WTC11 (cell line): Measurements from ENCODE around the gene KRTAP19-6. TPM values are rescaled to one million over a fixed set of nuclear protein-coding genes. Genes with fewer than 3 reads are reported as not detected.

ENCODE experiments used
- ATAC-seq: fragments of 200-7000 bp; cut with Tn5 transposase; 2 replicates; pipeline ENCODE4 v1.10.0; 2021; ENCODE audit warnings: mild to moderate bottlenecking, moderate library complexity
- CTCF ChIA-PET: fragments of 300-600 bp; sonication (Branson Sonifier 250); formaldehyde crosslinking; loops from one replicate; lab custom pipeline; 2021; ENCODE audit warnings: antibody characterized with exemption; lab: Charles Lee
- POLR2A ChIA-PET: fragments of 350-600 bp; sonication (Branson Sonifier 250); formaldehyde crosslinking; loops from one replicate; lab custom pipeline; 2021; ENCODE audit warnings: antibody characterized with exemption; lab: Charles Lee
- DNase-seq: peaks from one replicate; pipeline ENCODE4 v3.0.0; 2021; ENCODE audit warnings: low spot score
- H3K27ac Mint-ChIP-seq: 2 replicates; pipeline ENCODE4 v1.8.0; 2021; ENCODE audit warnings: mixed read lengths
- H3K27me3 Mint-ChIP-seq: 2 replicates; pipeline ENCODE4 v1.8.0; 2021; ENCODE audit warnings: low read depth, mild to moderate bottlenecking, moderate library complexity, mixed read lengths
- H3K36me3 Mint-ChIP-seq: 2 replicates; pipeline ENCODE4 v1.8.0; 2021; ENCODE audit warnings: mixed read lengths
- H3K4me1 Mint-ChIP-seq: 2 replicates; pipeline ENCODE4 v1.8.0; 2022; ENCODE audit warnings: mixed read lengths
- H3K4me3 Mint-ChIP-seq: 2 replicates; pipeline ENCODE4 v1.8.0; 2021; ENCODE audit warnings: mild to moderate bottlenecking, moderate library complexity, mixed read lengths
- H3K9me3 Mint-ChIP-seq: 2 replicates; pipeline ENCODE4 v1.8.0; 2021; ENCODE audit warnings: mixed read lengths
- ATF6 ChIP-seq: sonication (generic); formaldehyde crosslinking; IDR thresholded peaks from 2 replicates; pipeline ENCODE4 v1.8.1; 2023; ENCODE audit warnings: mild to moderate bottlenecking, missing genetic modification reagents
- CREM ChIP-seq: sonication (generic); formaldehyde crosslinking; IDR thresholded peaks from 2 replicates; pipeline ENCODE4 v1.8.1; 2022; ENCODE audit warnings: mild to moderate bottlenecking, missing genetic modification reagents, moderate library complexity
- ERG ChIP-seq: fragments of 250-450 bp; sonication (Bioruptor Pico); IDR thresholded peaks from 2 replicates; pipeline ENCODE4 v1.8.0; 2021; ENCODE audit warnings: mild to moderate bottlenecking
- ETV6 ChIP-seq: sonication (generic); formaldehyde crosslinking; IDR thresholded peaks from 2 replicates; pipeline ENCODE4 v1.8.1; 2022; ENCODE audit warnings: mild to moderate bottlenecking, missing genetic modification reagents
- FOXP1 ChIP-seq: sonication (generic); formaldehyde crosslinking; IDR thresholded peaks from 2 replicates; pipeline ENCODE4 v1.8.0; 2022; ENCODE audit warnings: missing genetic modification reagents, mild to moderate bottlenecking, moderate library complexity, borderline replicate concordance
- GABPB1 ChIP-seq: sonication (generic); formaldehyde crosslinking; IDR thresholded peaks from 2 replicates; pipeline ENCODE4 v1.8.1; 2023; ENCODE audit warnings: mild to moderate bottlenecking, missing genetic modification reagents
- HMGA2 ChIP-seq: fragments of 250-450 bp; sonication (Bioruptor Pico); IDR thresholded peaks from 2 replicates; pipeline ENCODE4 v1.4.0; 2021; ENCODE audit warnings: mild to moderate bottlenecking, moderate library complexity
- IRF2 ChIP-seq: sonication (generic); formaldehyde crosslinking; IDR thresholded peaks from 2 replicates; pipeline ENCODE4 v1.8.0; 2022; ENCODE audit warnings: low read depth, missing genetic modification reagents, borderline replicate concordance
- JUN ChIP-seq: sonication (generic); formaldehyde crosslinking; IDR thresholded peaks from 2 replicates; pipeline ENCODE4 v1.8.0; 2023; ENCODE audit warnings: mild to moderate bottlenecking, missing genetic modification reagents
- KAT7 ChIP-seq: sonication (generic); formaldehyde crosslinking; IDR thresholded peaks from 2 replicates; pipeline ENCODE4 v1.8.1; 2023; ENCODE audit warnings: missing genetic modification reagents, mild to moderate bottlenecking, borderline replicate concordance
- MXD4 ChIP-seq: fragments of 250-450 bp; sonication (Bioruptor Pico); IDR thresholded peaks from 2 replicates; pipeline ENCODE4 v1.8.0; 2021; ENCODE audit warnings: mild to moderate bottlenecking, moderate library complexity, borderline replicate concordance
- NFYB ChIP-seq: sonication (generic); formaldehyde crosslinking; conservative IDR thresholded peaks from 2 replicates; pipeline ENCODE4 v1.8.0; 2022; ENCODE audit warnings: low read depth, missing genetic modification reagents
- NR1H2 ChIP-seq: sonication (generic); formaldehyde crosslinking; IDR thresholded peaks from 2 replicates; pipeline ENCODE4 v1.9.0; 2021; ENCODE audit warnings: mild to moderate bottlenecking, moderate library complexity, missing genetic modification reagents
- RELA ChIP-seq: sonication (generic); formaldehyde crosslinking; IDR thresholded peaks from 2 replicates; pipeline ENCODE4 v1.8.1; 2022; ENCODE audit warnings: missing genetic modification reagents, mild to moderate bottlenecking, borderline replicate concordance
- SMAD3 ChIP-seq: sonication (generic); formaldehyde crosslinking; IDR thresholded peaks from 2 replicates; pipeline ENCODE4 v1.8.0; 2022; ENCODE audit warnings: missing genetic modification reagents, mild to moderate bottlenecking, borderline replicate concordance
- SMAD4 ChIP-seq: sonication (generic); formaldehyde crosslinking; IDR thresholded peaks from 2 replicates; pipeline ENCODE4 v1.8.0; 2022; ENCODE audit warnings: mild to moderate bottlenecking, missing genetic modification reagents
- USF1 ChIP-seq: sonication (generic); formaldehyde crosslinking; IDR thresholded peaks from 2 replicates; pipeline ENCODE4 v1.8.0; 2022; ENCODE audit warnings: mild to moderate bottlenecking, missing genetic modification reagents
- ZNF138 ChIP-seq: sonication (generic); formaldehyde crosslinking; conservative IDR thresholded peaks from 2 replicates; pipeline ENCODE4 v1.8.1; 2022; ENCODE audit warnings: mild to moderate bottlenecking, moderate library complexity, missing genetic modification reagents
- ZNF219 ChIP-seq: sonication (generic); formaldehyde crosslinking; IDR thresholded peaks from 2 replicates; pipeline ENCODE4 v1.8.0; 2023; ENCODE audit warnings: missing genetic modification reagents, mild to moderate bottlenecking, borderline replicate concordance
- ZNF263 ChIP-seq: sonication (generic); formaldehyde crosslinking; IDR thresholded peaks from 2 replicates; pipeline ENCODE4 v1.8.1; 2022; ENCODE audit warnings: low read depth, mild to moderate bottlenecking, moderate library complexity, missing genetic modification reagents
- ZNF416 ChIP-seq: fragments of 250-450 bp; sonication (Bioruptor Pico); IDR thresholded peaks from 2 replicates; pipeline ENCODE4 v1.9.0; 2021; ENCODE audit warnings: mild to moderate bottlenecking, inconsistent platforms
- total RNA-seq: library from RNA; stranded (reverse); gene quantifications from 3 replicates; pipeline ENCODE4 v1.2.3, GENCODE V29; 2021
- TF ChIP-seq, protein P1 (sequence below): sonication (generic); formaldehyde crosslinking; conservative IDR thresholded peaks from 2 replicates; pipeline ENCODE4 v1.8.1; 2023; ENCODE audit warnings: mild to moderate bottlenecking, low read depth, missing genetic modification reagents, moderate library complexity
- TF ChIP-seq, protein P2 (sequence below): sonication (generic); formaldehyde crosslinking; IDR thresholded peaks from 2 replicates; pipeline ENCODE4 v1.8.1; 2022; ENCODE audit warnings: mild to moderate bottlenecking, moderate library complexity, missing genetic modification reagents
- TF ChIP-seq, protein P3 (sequence below): sonication (generic); formaldehyde crosslinking; IDR thresholded peaks from 2 replicates; pipeline ENCODE4 v1.8.0; 2023; ENCODE audit warnings: mild to moderate bottlenecking, missing genetic modification reagents

KRTAP19-6 gene
- total RNA-seq, 1 experiment from 2014 or later: not detected

DNA sequence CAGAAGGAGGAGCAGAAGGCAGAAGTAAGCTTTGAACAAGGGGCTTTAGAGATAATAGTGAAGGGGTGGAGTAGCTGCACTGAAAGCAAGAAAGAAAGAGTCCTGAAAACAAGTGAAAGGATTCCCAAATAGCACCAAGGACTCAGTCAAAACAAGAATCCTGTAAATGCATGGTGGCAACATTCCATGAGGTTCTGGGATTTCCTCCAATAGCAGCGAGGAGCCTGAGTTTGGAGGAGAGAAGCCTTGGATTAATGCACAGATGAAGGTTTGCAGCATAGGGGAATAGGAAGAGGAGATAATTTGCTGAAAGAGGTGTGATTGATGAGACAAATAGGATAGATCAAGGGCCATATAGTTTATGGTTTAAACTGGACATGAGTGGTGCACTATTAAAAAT lies 37.7 kb upstream of the KRTAP19-6 start:
- POLR2A ChIA-PET: no interaction called here
- CTCF ChIA-PET: no interaction called here
- Mint-ChIP-seq H3K36me3 (no peaks in the 10 kb centered on the region), H3K27ac (no peak overlapping the region), H3K4me3 (no peak overlapping the region), H3K9me3 (no peaks in the 10 kb centered on the region), H3K27me3 (no peaks in the 10 kb centered on the region), H3K4me1 (no peaks in the 10 kb centered on the region)
- ATAC-seq (no peak), DNase-seq (no peak)
- no peak for TF ChIP-seq IRF2 (CRISPR knock-in tag)
- TF ChIP-seq, protein P1, sequence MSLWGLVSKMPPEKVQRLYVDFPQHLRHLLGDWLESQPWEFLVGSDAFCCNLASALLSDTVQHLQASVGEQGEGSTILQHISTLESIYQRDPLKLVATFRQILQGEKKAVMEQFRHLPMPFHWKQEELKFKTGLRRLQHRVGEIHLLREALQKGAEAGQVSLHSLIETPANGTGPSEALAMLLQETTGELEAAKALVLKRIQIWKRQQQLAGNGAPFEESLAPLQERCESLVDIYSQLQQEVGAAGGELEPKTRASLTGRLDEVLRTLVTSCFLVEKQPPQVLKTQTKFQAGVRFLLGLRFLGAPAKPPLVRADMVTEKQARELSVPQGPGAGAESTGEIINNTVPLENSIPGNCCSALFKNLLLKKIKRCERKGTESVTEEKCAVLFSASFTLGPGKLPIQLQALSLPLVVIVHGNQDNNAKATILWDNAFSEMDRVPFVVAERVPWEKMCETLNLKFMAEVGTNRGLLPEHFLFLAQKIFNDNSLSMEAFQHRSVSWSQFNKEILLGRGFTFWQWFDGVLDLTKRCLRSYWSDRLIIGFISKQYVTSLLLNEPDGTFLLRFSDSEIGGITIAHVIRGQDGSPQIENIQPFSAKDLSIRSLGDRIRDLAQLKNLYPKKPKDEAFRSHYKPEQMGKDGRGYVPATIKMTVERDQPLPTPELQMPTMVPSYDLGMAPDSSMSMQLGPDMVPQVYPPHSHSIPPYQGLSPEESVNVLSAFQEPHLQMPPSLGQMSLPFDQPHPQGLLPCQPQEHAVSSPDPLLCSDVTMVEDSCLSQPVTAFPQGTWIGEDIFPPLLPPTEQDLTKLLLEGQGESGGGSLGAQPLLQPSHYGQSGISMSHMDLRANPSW (CRISPR knock-in tag): no peak
- TF ChIP-seq ZNF219 (CRISPR knock-in tag): no peak
- TF ChIP-seq NR1H2 (CRISPR knock-in tag): no peak
- no peak for TF ChIP-seq MXD4 (CRISPR knock-in tag)
- TF ChIP-seq USF1: no peak
- TF ChIP-seq SMAD3: no peak
- no peak for TF ChIP-seq ATF6 (CRISPR knock-in tag)
- no peak for TF ChIP-seq ZNF138 (CRISPR knock-in tag)
- no peak for TF ChIP-seq ZNF416 (CRISPR knock-in tag)
- TF ChIP-seq RELA (CRISPR knock-in tag): no peak
- TF ChIP-seq NFYB (CRISPR knock-in tag): no peak

DNA sequence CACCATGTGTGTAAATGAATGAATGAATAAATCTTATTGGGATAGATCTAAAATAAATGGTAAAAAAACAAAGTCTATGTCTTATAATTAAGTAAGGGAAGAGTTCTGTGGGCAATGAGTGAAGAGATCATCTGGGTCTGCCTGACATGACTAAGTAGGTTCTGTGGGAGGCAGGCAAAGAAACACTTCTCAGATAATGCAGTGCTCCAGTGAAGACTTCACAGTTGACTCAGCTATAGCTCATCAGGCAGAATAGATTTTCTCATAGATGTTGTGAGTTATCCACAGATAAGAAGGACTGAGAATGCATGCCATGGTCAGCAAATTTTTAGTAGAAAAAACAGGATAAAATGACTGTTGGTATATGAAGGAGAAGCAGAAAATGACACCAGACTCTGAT lies 36.1 kb upstream of the KRTAP19-6 start:
- no peaks in the 10 kb centered on the region for H3K36me3 Mint-ChIP-seq
- no peaks in the 10 kb centered on the region for H3K4me1 Mint-ChIP-seq
- DNase-seq (no peak), ATAC-seq (no peak)
- no peak overlapping the region for H3K4me3 Mint-ChIP-seq
- ChIA-PET POLR2A (no interaction called here), CTCF (no interaction called here)
- no peak for TF ChIP-seq CREM (CRISPR knock-in tag)
- no peak for TF ChIP-seq MXD4 (CRISPR knock-in tag)
- no peak overlapping the region for H3K27ac Mint-ChIP-seq
- no peaks in the 10 kb centered on the region for H3K27me3 Mint-ChIP-seq
- no peaks in the 10 kb centered on the region for H3K9me3 Mint-ChIP-seq

- H3K27ac Mint-ChIP-seq: no peak overlapping the region
- POLR2A ChIA-PET: no interaction called here
- H3K9me3 Mint-ChIP-seq: no peaks in the 10 kb centered on the region
- ATAC-seq: no peak
- CTCF ChIA-PET: no interaction called here
- no peak overlapping the region for H3K4me3 Mint-ChIP-seq
- DNase-seq: no peak
- H3K4me1 Mint-ChIP-seq: no peaks in the 10 kb centered on the region
- H3K27me3 Mint-ChIP-seq: no peaks in the 10 kb centered on the region
- no peaks in the 10 kb centered on the region for H3K36me3 Mint-ChIP-seq
- TF ChIP-seq, protein P2, sequence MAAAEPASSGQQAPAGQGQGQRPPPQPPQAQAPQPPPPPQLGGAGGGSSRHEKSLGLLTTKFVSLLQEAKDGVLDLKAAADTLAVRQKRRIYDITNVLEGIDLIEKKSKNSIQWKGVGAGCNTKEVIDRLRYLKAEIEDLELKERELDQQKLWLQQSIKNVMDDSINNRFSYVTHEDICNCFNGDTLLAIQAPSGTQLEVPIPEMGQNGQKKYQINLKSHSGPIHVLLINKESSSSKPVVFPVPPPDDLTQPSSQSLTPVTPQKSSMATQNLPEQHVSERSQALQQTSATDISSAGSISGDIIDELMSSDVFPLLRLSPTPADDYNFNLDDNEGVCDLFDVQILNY (CRISPR knock-in tag): no peak
- TF ChIP-seq, protein P3, sequence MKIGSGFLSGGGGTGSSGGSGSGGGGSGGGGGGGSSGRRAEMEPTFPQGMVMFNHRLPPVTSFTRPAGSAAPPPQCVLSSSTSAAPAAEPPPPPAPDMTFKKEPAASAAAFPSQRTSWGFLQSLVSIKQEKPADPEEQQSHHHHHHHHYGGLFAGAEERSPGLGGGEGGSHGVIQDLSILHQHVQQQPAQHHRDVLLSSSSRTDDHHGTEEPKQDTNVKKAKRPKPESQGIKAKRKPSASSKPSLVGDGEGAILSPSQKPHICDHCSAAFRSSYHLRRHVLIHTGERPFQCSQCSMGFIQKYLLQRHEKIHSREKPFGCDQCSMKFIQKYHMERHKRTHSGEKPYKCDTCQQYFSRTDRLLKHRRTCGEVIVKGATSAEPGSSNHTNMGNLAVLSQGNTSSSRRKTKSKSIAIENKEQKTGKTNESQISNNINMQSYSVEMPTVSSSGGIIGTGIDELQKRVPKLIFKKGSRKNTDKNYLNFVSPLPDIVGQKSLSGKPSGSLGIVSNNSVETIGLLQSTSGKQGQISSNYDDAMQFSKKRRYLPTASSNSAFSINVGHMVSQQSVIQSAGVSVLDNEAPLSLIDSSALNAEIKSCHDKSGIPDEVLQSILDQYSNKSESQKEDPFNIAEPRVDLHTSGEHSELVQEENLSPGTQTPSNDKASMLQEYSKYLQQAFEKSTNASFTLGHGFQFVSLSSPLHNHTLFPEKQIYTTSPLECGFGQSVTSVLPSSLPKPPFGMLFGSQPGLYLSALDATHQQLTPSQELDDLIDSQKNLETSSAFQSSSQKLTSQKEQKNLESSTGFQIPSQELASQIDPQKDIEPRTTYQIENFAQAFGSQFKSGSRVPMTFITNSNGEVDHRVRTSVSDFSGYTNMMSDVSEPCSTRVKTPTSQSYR (CRISPR knock-in tag): no peak
- TF ChIP-seq ERG (CRISPR knock-in tag) (no peak), ETV6 (CRISPR knock-in tag) (no peak), FOXP1 (no peak), JUN (CRISPR knock-in tag) (no peak), GABPB1 (CRISPR knock-in tag) (no peak), ZNF263 (CRISPR knock-in tag) (no peak), HMGA2 (CRISPR knock-in tag) (no peak), SMAD4 (CRISPR knock-in tag) (no peak), ZNF219 (CRISPR knock-in tag) (no peak), KAT7 (CRISPR knock-in tag) (no peak)
These were observed 26.0 kb upstream of the KRTAP19-6 start for GRCh38 chr21:30567617-30568016.
